K562 (cell line): Measurements from ENCODE around the gene BRF1. TPM values are rescaled to one million over a fixed set of nuclear protein-coding genes. Genes with fewer than 3 reads are reported as not detected.

ENCODE experiments used
- ATAC-seq: fragments of 200-7000 bp; cut with Tn5 transposase; 3 replicates; pipeline ENCODE4 v1.9.1; 2020; ENCODE audit warnings: moderate library complexity
- BruUV-seq: library from RNA; stranded (reverse); fragments of 400-500 nt; replicated peaks from 2 replicates; lab custom pipeline; 2021; lab: Mats Ljungman, UMichigan
- CTCF ChIA-PET: fragments of 300-600 bp; formaldehyde crosslinking; extraction: SDS; loops from one replicate; lab custom pipeline; 2021; ENCODE audit warnings: low intra/inter-chr PET ratio; lab: Yijun Ruan, JAX
- POLR2A ChIA-PET: fragments of 300-600, 350-650 bp; sonication (Branson Sonifier 250); formaldehyde crosslinking; extraction: SDS; loops from one replicate; lab custom pipeline; 2021; ENCODE audit warnings: antibody characterized with exemption, inconsistent platforms; lab: Yijun Ruan, JAX
- DNase-seq, 4 experiments: peaks; one replicate each; pipeline versions ENCODE4 v3.0.0 to v3.0.0-alpha.2; 2011 to 2018; ENCODE audit warnings: low spot score in 3 of 4, mixed read lengths in 3 of 4; ENCODE audit errors: extremely low read depth in 1 of 4
- FAIRE-seq: peaks from 2 replicates; lab custom pipeline; 2011; peaks lifted over from hg19 to GRCh38; lab: Jason Lieb, UNC
- H2AFZ ChIP-seq: 2 replicates; pipeline ENCODE4 v1.6.0; 2011; ENCODE audit warnings: low read depth, low read length, control low read depth, inconsistent platforms
- H3K27ac ChIP-seq: fragments of 200-600 bp; 3 replicates; pipeline ENCODE4 v1.8.0; 2011; ENCODE audit warnings: low read depth, mild to moderate bottlenecking, control low read depth, inconsistent platforms, low read length, moderate library complexity, mixed read lengths; ENCODE audit errors: extremely low read depth
- H3K27me3 ChIP-seq, 2 experiments: fragments of 300-600 bp in 1 of 2; 2 replicates in 1 of 2; 3 replicates in 1 of 2; pipeline versions ENCODE4 v1.6.0 to v1.8.0; 2011; ENCODE audit warnings: inconsistent platforms in 2 of 2, low read length in 2 of 2, mild to moderate bottlenecking in 1 of 2, mixed read lengths in 1 of 2, moderate library complexity in 1 of 2; ENCODE audit not compliant: control insufficient read depth in 2 of 2, insufficient read depth in 2 of 2
- H3K36me3 ChIP-seq: fragments of 300-600 bp; 3 replicates; pipeline ENCODE4 v1.8.0; 2011; ENCODE audit warnings: mild to moderate bottlenecking, low read length, inconsistent platforms; ENCODE audit not compliant: control insufficient read depth, insufficient read depth
- H3K4me1 ChIP-seq, 2 experiments: fragments of 200-600 bp in 1 of 2; replicated peaks in 1 of 2; 2 replicates in 1 of 2; 3 replicates in 1 of 2; pipeline versions ENCODE4 v1.5.1 to v1.8.0; 2011; ENCODE audit warnings: inconsistent platforms in 2 of 2, low read length in 2 of 2, mild to moderate bottlenecking in 1 of 2, mixed read lengths in 1 of 2, moderate library complexity in 1 of 2; ENCODE audit not compliant: control insufficient read depth in 2 of 2, insufficient read depth in 2 of 2
- H3K4me2 ChIP-seq: 2 replicates; pipeline ENCODE4 v1.6.1; 2011; ENCODE audit warnings: low read length, control low read depth, inconsistent platforms, mixed read lengths; ENCODE audit not compliant: insufficient read depth
- H3K4me3 ChIP-seq: fragments of 200-600 bp; sonication (generic), shearing (Covaris generic); 2 replicates; pipeline ENCODE4 v1.5.1; 2016; ENCODE audit warnings: control low read depth, inconsistent platforms
- H3K79me2 ChIP-seq: fragments of 200-600 bp; 3 replicates; pipeline ENCODE4 v1.8.0; 2011; ENCODE audit warnings: low read length, inconsistent platforms; ENCODE audit not compliant: control insufficient read depth, insufficient read depth
- H3K9ac ChIP-seq, 2 experiments: 2 replicates each; pipeline versions ENCODE4 v1.6.0 to v1.6.1; 2011; ENCODE audit warnings: low read depth in 2 of 2, low read length in 2 of 2, control low read depth in 1 of 2, inconsistent platforms in 1 of 2, mild to moderate bottlenecking in 1 of 2, mixed read lengths in 1 of 2; ENCODE audit not compliant: insufficient read depth in 1 of 2
- H3K9me1 ChIP-seq: one replicate; pipeline ENCODE4 v1.6.0; 2011; ENCODE audit warnings: inconsistent platforms, mild to moderate bottlenecking, low read length, moderate library complexity; ENCODE audit not compliant: control insufficient read depth, insufficient read depth
- H3K9me3 ChIP-seq: replicated peaks from 2 replicates; pipeline ENCODE4 v1.5.1; 2011; ENCODE audit warnings: low read depth, low read length, inconsistent platforms; ENCODE audit not compliant: control insufficient read depth, insufficient read depth
- H4K20me1 ChIP-seq: replicated peaks from 2 replicates; pipeline ENCODE4 v1.6.1; 2011; ENCODE audit warnings: low read length, inconsistent platforms, mixed read lengths; ENCODE audit not compliant: control insufficient read depth, insufficient read depth
- BRD4 ChIP-seq: fragments of 200-600 bp; sonication (generic); IDR thresholded peaks from 2 replicates; pipeline ENCODE4 v1.6.1; 2017; ENCODE audit warnings: inconsistent platforms
- HNRNPK ChIP-seq: fragments of 200-400 bp; formaldehyde crosslinking; IDR thresholded peaks from one replicate; pipeline ENCODE4 v1.6.1; 2018; ENCODE audit warnings: mild to moderate bottlenecking, low read depth, low read length; ENCODE audit not compliant: poor library complexity, severe bottlenecking
- NR2C2 ChIP-seq, 2 experiments: fragments of 200-800 bp in 1 of 2; sonication (Bioruptor generic) in 1 of 2; sonication (generic) in 1 of 2; formaldehyde crosslinking in 1 of 2; IDR thresholded peaks; 2 replicates each; pipeline versions ENCODE4 v1.6.1 to v1.8.0; 2016 to 2022; ENCODE audit warnings: mild to moderate bottlenecking in 1 of 2, missing compliant biosample characterization in 1 of 2, missing genetic modification characterization in 1 of 2, missing genetic modification reagents in 1 of 2
- POLR2G ChIP-seq: fragments of 200-400 bp; formaldehyde crosslinking; IDR thresholded peaks from 2 replicates; pipeline ENCODE4 v1.6.1; 2017; ENCODE audit warnings: low read depth, mild to moderate bottlenecking, antibody characterized with exemption, low read length, moderate library complexity
- XRCC3 ChIP-seq: fragments of 450-650 bp; IDR thresholded peaks from 2 replicates; pipeline ENCODE4 v1.6.1; 2017; ENCODE audit warnings: mild to moderate bottlenecking, moderate library complexity
- ZNF551 ChIP-seq: fragments of 250-450 bp; sonication (Bioruptor Pico); IDR thresholded peaks from 2 replicates; pipeline ENCODE4 v1.5.0; 2021; ENCODE audit warnings: mild to moderate bottlenecking, moderate library complexity
- WGBS: fragments of 100-300 bp; shearing (Covaris generic); methylation state at CpG from one replicate; pipeline ENCODE4 v1.1.6; 2016; ENCODE audit warnings: low coverage, mixed read lengths; ENCODE audit not compliant: insufficient coverage; ENCODE audit errors: missing lambda C conversion rate; 5-methylcytosine and 5-hydroxymethylcytosine counted together
- in situ Hi-C: fragments of 300-500 bp; cut with MboI; formaldehyde crosslinking; loops from 4 replicates; pipeline ENCODE4 v1.15.0; 2018; ENCODE audit warnings: inconsistent platforms, mixed read lengths
- intact Hi-C: fragments of 100-400 bp; cut with micrococcal nuclease; formaldehyde crosslinking; loops from 2 replicates; pipeline ENCODE4 v1.14.2; 2022
- polyA plus RNA-seq, 8 experiments: library from polyadenylated mRNA; depleted of rRNA in 4 of 8; stranded (reverse) in 5 of 8; unstranded in 3 of 8; fragments of >200 nt; fragmentation: Nextera tagmentation in 2 of 8; fragmentation: Illumina TruSeq in 1 of 8; extraction: Ambion mirVana in 2 of 8; extraction: Trizol in 1 of 8; gene quantifications; 2 replicates each; pipeline versions ENCODE4 v1.2.1 to v1.2.3, GENCODE V29; 2011 to 2014; ENCODE audit warnings: inconsistent platforms in 1 of 8, missing spikeins in 1 of 8
- total RNA-seq, 7 experiments: library from RNA; depleted of rRNA in 6 of 7; stranded (reverse); fragments of >200 nt in 6 of 7; fragmentation: Illumina TruSeq in 2 of 7; extraction: Trizol in 2 of 7; gene quantifications; 2 replicates each; pipeline versions ENCODE4 v1.2.1 to v1.2.3, GENCODE V29; 2011 to 2021; ENCODE audit warnings: low replicate concordance in 1 of 7
- TF ChIP-seq, protein P1 (sequence below): fragments of 250-450 bp; sonication (Bioruptor Pico); IDR thresholded peaks from 2 replicates; pipeline ENCODE4 v1.5.0; 2020; ENCODE audit warnings: mild to moderate bottlenecking, borderline replicate concordance

The BRF1 gene
- total and polyA plus RNA-seq, 9 of the 15 experiments (the other 6 are each of a cell fraction or from before 2014, with no cell fraction given) = 0.14 to 24.6 (median 8.2) TPM

DNA sequence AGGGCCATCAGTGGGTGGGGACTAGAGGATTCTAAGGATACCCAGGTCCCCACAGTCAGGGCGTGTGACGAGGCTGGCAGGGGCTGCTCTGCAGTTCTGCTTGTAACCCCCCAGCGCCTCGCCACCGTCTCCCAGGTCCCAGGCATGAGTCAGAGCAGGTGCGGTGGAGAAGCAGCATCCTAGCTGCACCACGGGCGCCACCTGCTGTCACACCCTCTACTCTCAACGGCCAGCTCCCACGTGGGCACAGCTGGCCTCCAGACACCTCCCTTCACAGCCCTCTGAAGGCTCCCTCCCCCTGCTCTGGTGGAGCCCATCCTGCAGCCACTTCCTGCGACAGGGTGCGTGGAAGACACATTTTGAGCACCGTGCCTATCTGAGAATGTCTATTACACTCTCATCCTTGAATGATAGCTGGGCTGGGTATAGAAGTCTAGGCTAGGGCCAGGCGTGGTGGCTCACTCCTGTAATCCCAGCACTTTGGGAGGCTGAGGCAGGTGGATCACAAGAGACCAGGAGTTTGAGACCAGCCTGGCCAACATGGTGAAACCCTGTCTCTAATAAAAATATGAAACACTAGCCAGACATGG, 112.8 kb downstream of the BRF1 start (continued):
- no peak for TF ChIP-seq HNRNPK

- H3K9me3 ChIP-seq = no peaks in the 10 kb centered on the region; the same call in none of the 2 replicates
- no peaks in the 10 kb centered on the region for H3K36me3 ChIP-seq
- H3K4me1 ChIP-seq = peaks cover 0 to 32% of the 10 kb centered on the region in 2 experiments; a peak in 2 of 5 replicates
- H4K20me1 ChIP-seq = no peaks in the 10 kb centered on the region
- in situ Hi-C loops = no loop called here
- FAIRE-seq (no peak), DNase-seq (no peak), ATAC-seq (no peak)
- no peaks in the 10 kb centered on the region for H3K9me1 ChIP-seq
- 57% methylated on average over 2 of the region's 4 CpGs for WGBS
- no peak overlapping the region for H2AFZ ChIP-seq
- TF ChIP-seq POLR2G (no peak), BRD4 (no peak), XRCC3 (no peak), ZNF551 (CRISPR knock-in tag) (no peak), NR2C2 (CRISPR knock-in tag; IDR thresholded peaks at IDR 0.05) (no peak), NR2C2 (tag; IDR thresholded peaks at IDR 0.05) (no peak)
- TF ChIP-seq, protein P1, sequence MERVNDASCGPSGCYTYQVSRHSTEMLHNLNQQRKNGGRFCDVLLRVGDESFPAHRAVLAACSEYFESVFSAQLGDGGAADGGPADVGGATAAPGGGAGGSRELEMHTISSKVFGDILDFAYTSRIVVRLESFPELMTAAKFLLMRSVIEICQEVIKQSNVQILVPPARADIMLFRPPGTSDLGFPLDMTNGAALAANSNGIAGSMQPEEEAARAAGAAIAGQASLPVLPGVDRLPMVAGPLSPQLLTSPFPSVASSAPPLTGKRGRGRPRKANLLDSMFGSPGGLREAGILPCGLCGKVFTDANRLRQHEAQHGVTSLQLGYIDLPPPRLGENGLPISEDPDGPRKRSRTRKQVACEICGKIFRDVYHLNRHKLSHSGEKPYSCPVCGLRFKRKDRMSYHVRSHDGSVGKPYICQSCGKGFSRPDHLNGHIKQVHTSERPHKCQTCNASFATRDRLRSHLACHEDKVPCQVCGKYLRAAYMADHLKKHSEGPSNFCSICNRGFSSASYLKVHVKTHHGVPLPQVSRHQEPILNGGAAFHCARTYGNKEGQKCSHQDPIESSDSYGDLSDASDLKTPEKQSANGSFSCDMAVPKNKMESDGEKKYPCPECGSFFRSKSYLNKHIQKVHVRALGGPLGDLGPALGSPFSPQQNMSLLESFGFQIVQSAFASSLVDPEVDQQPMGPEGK (CRISPR knock-in tag) = no peak
- CTCF ChIA-PET = no interaction called here
- intact Hi-C loops = no loop called here
- POLR2A ChIA-PET = no interaction called here
- no peak overlapping the region for H3K9ac ChIP-seq
- H3K79me2 ChIP-seq = no peaks in the 10 kb centered on the region
- no peaks in the 10 kb centered on the region for H3K27me3 ChIP-seq
- H3K4me3 ChIP-seq = no peak overlapping the region
- no TSS peak for BruUV-seq
- no peak overlapping the region for H3K27ac ChIP-seq
- H3K4me2 ChIP-seq = no peak overlapping the region
Measured at GRCh38 chr14:105187116-105187515, 113.7 kb downstream of the BRF1 start.
